Measurements from ENCODE around the gene TRMT11. TPM values are rescaled to one million over a fixed set of nuclear protein-coding genes. Genes with fewer than 3 reads are reported as not detected.
A peak's percentile ranks its signal among the peaks of the same experiment; 100 is the strongest.

Gene TRMT11
- total and polyA plus RNA-seq, 2 of the 13 experiments (the other 11 are each of a cell fraction or from before 2014, with no cell fraction given), result 42.2 to 81.9 TPM

DNA sequence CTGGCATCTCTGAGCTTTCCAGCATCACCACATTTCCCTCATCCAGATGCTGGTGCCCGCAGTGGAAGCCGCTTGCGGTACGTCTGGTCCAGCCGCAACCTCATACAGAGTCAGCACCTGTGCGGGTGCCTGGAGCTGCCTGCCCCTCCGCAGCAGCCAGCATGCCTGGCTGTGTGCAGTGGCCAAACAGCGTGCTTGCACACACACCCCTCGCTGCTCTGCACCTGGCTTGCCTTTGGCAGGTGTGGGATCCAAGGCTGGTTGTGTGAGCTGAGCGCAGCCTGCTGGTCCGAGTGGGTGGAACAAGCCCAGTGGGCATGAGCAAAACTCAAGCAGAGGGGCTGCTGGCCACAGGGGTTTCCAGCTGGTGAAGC lies 32.9 kb upstream of the TRMT11 start (continued):
- TF ChIP-seq, protein P1, sequence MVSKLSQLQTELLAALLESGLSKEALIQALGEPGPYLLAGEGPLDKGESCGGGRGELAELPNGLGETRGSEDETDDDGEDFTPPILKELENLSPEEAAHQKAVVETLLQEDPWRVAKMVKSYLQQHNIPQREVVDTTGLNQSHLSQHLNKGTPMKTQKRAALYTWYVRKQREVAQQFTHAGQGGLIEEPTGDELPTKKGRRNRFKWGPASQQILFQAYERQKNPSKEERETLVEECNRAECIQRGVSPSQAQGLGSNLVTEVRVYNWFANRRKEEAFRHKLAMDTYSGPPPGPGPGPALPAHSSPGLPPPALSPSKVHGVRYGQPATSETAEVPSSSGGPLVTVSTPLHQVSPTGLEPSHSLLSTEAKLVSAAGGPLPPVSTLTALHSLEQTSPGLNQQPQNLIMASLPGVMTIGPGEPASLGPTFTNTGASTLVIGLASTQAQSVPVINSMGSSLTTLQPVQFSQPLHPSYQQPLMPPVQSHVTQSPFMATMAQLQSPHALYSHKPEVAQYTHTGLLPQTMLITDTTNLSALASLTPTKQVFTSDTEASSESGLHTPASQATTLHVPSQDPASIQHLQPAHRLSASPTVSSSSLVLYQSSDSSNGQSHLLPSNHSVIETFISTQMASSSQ (IDR thresholded peaks at IDR 0.05; ENCODE audit: low read depth), result no peak
- TF ChIP-seq, protein P1 (CRISPR knock-in tag; IDR thresholded peaks at IDR 0.05; ENCODE audit: borderline replicate concordance), result no peak
- TF ChIP-seq TOE1 (CRISPR knock-in tag; IDR thresholded peaks at IDR 0.05) (no peak; the same call in 1 of the 2 replicates), FOXJ3 (CRISPR knock-in tag; IDR thresholded peaks at IDR 0.05; ENCODE audit: borderline replicate concordance) (no peak; the same call in 1 of the 2 replicates), ZBTB3 (CRISPR knock-in tag; IDR thresholded peaks at IDR 0.05; ENCODE audit: borderline replicate concordance, low read depth) (no peak), CBFB (CRISPR knock-in tag; IDR thresholded peaks at IDR 0.05) (no peak), FOXO1 (CRISPR knock-in tag; IDR thresholded peaks at IDR 0.05) (peak; percentile 40; the same call in 1 of the 2 replicates), IKZF1 (IDR thresholded peaks at IDR 0.05) (no peak), ZNF550 (CRISPR knock-in tag; IDR thresholded peaks at IDR 0.05; ENCODE audit: borderline replicate concordance) (no peak), TCF12 (IDR thresholded peaks at IDR 0.05) (no peak), TCF12 (CRISPR knock-in tag; IDR thresholded peaks at IDR 0.05) (no peak), ZNF468 (CRISPR knock-in tag; IDR thresholded peaks at IDR 0.05) (no peak), HNF4A (CRISPR knock-in tag; IDR thresholded peaks at IDR 0.05) (no peak; the same call in 1 of the 2 replicates), ZNF674 (CRISPR knock-in tag; IDR thresholded peaks at IDR 0.05; ENCODE audit: low read depth) (no peak), ZNF816 (CRISPR knock-in tag; IDR thresholded peaks at IDR 0.05; ENCODE audit: borderline replicate concordance) (no peak), ZNF773 (CRISPR knock-in tag; IDR thresholded peaks at IDR 0.05; ENCODE audit: borderline replicate concordance) (no peak), SP1 (IDR thresholded peaks at IDR 0.05) (no peak), SP1 (CRISPR knock-in tag; IDR thresholded peaks at IDR 0.05) (peak; percentile 42; the same call in 1 of the 2 replicates)
- TF ChIP-seq, protein P2, sequence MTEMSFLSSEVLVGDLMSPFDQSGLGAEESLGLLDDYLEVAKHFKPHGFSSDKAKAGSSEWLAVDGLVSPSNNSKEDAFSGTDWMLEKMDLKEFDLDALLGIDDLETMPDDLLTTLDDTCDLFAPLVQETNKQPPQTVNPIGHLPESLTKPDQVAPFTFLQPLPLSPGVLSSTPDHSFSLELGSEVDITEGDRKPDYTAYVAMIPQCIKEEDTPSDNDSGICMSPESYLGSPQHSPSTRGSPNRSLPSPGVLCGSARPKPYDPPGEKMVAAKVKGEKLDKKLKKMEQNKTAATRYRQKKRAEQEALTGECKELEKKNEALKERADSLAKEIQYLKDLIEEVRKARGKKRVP (CRISPR knock-in tag; IDR thresholded peaks at IDR 0.05), result no peak
- TF ChIP-seq, protein P3, sequence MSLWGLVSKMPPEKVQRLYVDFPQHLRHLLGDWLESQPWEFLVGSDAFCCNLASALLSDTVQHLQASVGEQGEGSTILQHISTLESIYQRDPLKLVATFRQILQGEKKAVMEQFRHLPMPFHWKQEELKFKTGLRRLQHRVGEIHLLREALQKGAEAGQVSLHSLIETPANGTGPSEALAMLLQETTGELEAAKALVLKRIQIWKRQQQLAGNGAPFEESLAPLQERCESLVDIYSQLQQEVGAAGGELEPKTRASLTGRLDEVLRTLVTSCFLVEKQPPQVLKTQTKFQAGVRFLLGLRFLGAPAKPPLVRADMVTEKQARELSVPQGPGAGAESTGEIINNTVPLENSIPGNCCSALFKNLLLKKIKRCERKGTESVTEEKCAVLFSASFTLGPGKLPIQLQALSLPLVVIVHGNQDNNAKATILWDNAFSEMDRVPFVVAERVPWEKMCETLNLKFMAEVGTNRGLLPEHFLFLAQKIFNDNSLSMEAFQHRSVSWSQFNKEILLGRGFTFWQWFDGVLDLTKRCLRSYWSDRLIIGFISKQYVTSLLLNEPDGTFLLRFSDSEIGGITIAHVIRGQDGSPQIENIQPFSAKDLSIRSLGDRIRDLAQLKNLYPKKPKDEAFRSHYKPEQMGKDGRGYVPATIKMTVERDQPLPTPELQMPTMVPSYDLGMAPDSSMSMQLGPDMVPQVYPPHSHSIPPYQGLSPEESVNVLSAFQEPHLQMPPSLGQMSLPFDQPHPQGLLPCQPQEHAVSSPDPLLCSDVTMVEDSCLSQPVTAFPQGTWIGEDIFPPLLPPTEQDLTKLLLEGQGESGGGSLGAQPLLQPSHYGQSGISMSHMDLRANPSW (CRISPR knock-in tag; IDR thresholded peaks at IDR 0.05; ENCODE audit: borderline replicate concordance), result no peak
- TF ChIP-seq, protein P4, sequence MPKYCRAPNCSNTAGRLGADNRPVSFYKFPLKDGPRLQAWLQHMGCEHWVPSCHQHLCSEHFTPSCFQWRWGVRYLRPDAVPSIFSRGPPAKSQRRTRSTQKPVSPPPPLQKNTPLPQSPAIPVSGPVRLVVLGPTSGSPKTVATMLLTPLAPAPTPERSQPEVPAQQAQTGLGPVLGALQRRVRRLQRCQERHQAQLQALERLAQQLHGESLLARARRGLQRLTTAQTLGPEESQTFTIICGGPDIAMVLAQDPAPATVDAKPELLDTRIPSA (CRISPR knock-in tag; IDR thresholded peaks at IDR 0.05; ENCODE audit: borderline replicate concordance), result no peak
- TF ChIP-seq, protein P5, sequence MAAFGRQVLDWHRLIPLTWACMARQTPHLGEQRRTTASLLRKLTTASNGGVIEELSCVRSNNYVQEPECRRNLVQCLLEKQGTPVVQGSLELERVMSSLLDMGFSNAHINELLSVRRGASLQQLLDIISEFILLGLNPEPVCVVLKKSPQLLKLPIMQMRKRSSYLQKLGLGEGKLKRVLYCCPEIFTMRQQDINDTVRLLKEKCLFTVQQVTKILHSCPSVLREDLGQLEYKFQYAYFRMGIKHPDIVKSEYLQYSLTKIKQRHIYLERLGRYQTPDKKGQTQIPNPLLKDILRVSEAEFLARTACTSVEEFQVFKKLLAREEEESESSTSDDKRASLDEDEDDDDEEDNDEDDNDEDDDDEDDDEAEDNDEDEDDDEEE (CRISPR knock-in tag; IDR thresholded peaks at IDR 0.05), result no peak

Data from HepG2 (cell line).